Neural progenitor cell (in vitro differentiated cells): ENCODE data around the gene VWF. TPM values are rescaled to one million over a fixed set of nuclear protein-coding genes. Genes with fewer than 3 reads are reported as not detected.

Experiments
- DNase-seq: peaks from one replicate; pipeline ENCODE4 v3.0.0-alpha.2; 2016; ENCODE audit warnings: low spot score
- H2AFZ ChIP-seq: fragments of 200-600 bp; sonication (generic); replicated peaks from 2 replicates; pipeline ENCODE4 v1.6.1; 2016; ENCODE audit warnings: antibody characterized with exemption
- H3F3A ChIP-seq: fragments of 200-600 bp; sonication (generic); 2 replicates; pipeline ENCODE4 v1.6.1; 2016; ENCODE audit warnings: antibody characterized with exemption, low read depth
- H3K27ac ChIP-seq: fragments of 200-600 bp; sonication (generic); 2 replicates; pipeline ENCODE4 v1.5.1; 2016; ENCODE audit warnings: mild to moderate bottlenecking
- H3K27me3 ChIP-seq: fragments of 200-600 bp; sonication (generic); 2 replicates; pipeline ENCODE4 v1.6.1; 2016; ENCODE audit warnings: mild to moderate bottlenecking, moderate library complexity
- H3K36me3 ChIP-seq: fragments of 200-600 bp; sonication (generic); 2 replicates; pipeline ENCODE4 v1.5.1; 2016
- H3K4me1 ChIP-seq: fragments of 200-600 bp; sonication (generic); 2 replicates; pipeline ENCODE4 v1.6.1; 2016; ENCODE audit warnings: mixed run types
- H3K4me2 ChIP-seq: fragments of 200-600 bp; sonication (generic); 2 replicates; pipeline ENCODE4 v1.6.1; 2016
- H3K4me3 ChIP-seq: fragments of 200-600 bp; sonication (generic); 2 replicates; pipeline ENCODE4 v1.5.1; 2016
- H3K79me2 ChIP-seq: fragments of 200-600 bp; sonication (generic); 2 replicates; pipeline ENCODE4 v1.6.1; 2016; ENCODE audit warnings: low read depth
- H3K9ac ChIP-seq: fragments of 200-600 bp; sonication (generic); 2 replicates; pipeline ENCODE4 v1.6.1; 2016
- H3K9me3 ChIP-seq: fragments of 200-600 bp; sonication (generic); 2 replicates; pipeline ENCODE4 v1.5.1; 2016; ENCODE audit warnings: low read depth
- H4K20me1 ChIP-seq: fragments of 200-600 bp; sonication (generic); 2 replicates; pipeline ENCODE4 v1.6.1; 2016; ENCODE audit warnings: low read depth
- H3K27ac Mint-ChIP-seq: 3 replicates; pipeline ENCODE4 v1.8.0; 2021; ENCODE audit warnings: mixed read lengths
- H3K27me3 Mint-ChIP-seq: 2 replicates; pipeline ENCODE4 v1.8.0; 2022; ENCODE audit warnings: low read depth, mild to moderate bottlenecking, inconsistent platforms, moderate library complexity, mixed read lengths; ENCODE audit not compliant: insufficient read depth
- H3K36me3 Mint-ChIP-seq: 3 replicates; pipeline ENCODE4 v1.8.0; 2021; ENCODE audit warnings: mixed read lengths
- H3K4me1 Mint-ChIP-seq: 3 replicates; pipeline ENCODE4 v1.8.0; 2021; ENCODE audit warnings: mixed read lengths
- H3K4me3 Mint-ChIP-seq: 3 replicates; pipeline ENCODE4 v1.8.0; 2021; ENCODE audit warnings: mild to moderate bottlenecking, moderate library complexity, mixed read lengths
- H3K9me3 Mint-ChIP-seq: 3 replicates; pipeline ENCODE4 v1.8.0; 2020; ENCODE audit warnings: mixed read lengths
- EZH2 ChIP-seq: fragments of 200-600 bp; sonication (generic); IDR thresholded peaks from 2 replicates; pipeline ENCODE4 v1.6.1; 2017; ENCODE audit warnings: antibody characterized with exemption, mild to moderate bottlenecking, moderate library complexity
- EZH2phosphoT487 ChIP-seq: fragments of 200-600 bp; sonication (generic); IDR thresholded peaks from 2 replicates; pipeline ENCODE4 v1.6.1; 2017; ENCODE audit warnings: antibody characterized with exemption
- total RNA-seq: library from RNA; depleted of rRNA; stranded (reverse); fragments of >200 nt; gene quantifications from 2 replicates; pipeline ENCODE4 v1.2.3, GENCODE V29; 2015; ENCODE audit warnings: low replicate concordance
- TF ChIP-seq, protein P1 (sequence below): fragments of 200-600 bp; sonication (generic); IDR thresholded peaks from 2 replicates; pipeline ENCODE4 v1.5.1; 2017; ENCODE audit warnings: antibody characterized with exemption, mild to moderate bottlenecking

VWF gene
- total RNA-seq, 1 donor from 2014 or later: 8.0 TPM

DNA sequence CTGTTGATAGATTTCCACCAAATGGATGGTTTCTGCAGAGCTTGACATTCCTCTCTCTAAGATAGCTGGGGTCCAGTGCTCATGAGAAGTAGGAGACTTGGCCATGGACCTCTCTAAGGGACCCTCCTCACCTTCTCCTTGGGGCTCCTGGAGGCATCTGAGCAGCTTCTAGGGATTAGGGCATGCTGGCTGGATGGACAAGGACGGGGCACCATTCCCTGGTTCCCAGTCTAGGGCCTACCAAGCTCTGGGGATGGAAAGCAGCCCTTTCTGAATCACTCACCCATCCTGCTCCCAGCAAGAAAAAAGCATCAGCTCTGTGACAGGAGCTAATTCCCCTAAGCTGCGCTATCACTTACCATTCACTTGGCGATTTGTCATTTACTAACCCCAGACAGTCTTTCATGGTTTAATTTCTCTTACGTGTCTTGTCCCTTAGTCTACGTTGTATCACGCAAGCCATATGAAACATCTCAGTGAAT, 39.5 kb downstream of the VWF start:
- H3K4me3 ChIP-seq: peak overlapping the region; percentile 13
- Mint-ChIP-seq H3K9me3 (no peaks in the 10 kb centered on the region), H3K36me3 (no peaks in the 10 kb centered on the region), H3K27ac (peak overlapping the region; percentile 98), H3K4me1 (peaks cover 58% of the 10 kb centered on the region), H3K4me3 (no peak overlapping the region), H3K27me3 (peaks cover 3% of the 10 kb centered on the region)
- H3K4me2 ChIP-seq: peak overlapping the region; percentile 70
- no peaks in the 10 kb centered on the region for H3K27me3 ChIP-seq
- H3K36me3 ChIP-seq: no peaks in the 10 kb centered on the region
- no peak overlapping the region for H2AFZ ChIP-seq
- H4K20me1 ChIP-seq: no peaks in the 10 kb centered on the region
- no peak for TF ChIP-seq EZH2
- TF ChIP-seq, protein P1, sequence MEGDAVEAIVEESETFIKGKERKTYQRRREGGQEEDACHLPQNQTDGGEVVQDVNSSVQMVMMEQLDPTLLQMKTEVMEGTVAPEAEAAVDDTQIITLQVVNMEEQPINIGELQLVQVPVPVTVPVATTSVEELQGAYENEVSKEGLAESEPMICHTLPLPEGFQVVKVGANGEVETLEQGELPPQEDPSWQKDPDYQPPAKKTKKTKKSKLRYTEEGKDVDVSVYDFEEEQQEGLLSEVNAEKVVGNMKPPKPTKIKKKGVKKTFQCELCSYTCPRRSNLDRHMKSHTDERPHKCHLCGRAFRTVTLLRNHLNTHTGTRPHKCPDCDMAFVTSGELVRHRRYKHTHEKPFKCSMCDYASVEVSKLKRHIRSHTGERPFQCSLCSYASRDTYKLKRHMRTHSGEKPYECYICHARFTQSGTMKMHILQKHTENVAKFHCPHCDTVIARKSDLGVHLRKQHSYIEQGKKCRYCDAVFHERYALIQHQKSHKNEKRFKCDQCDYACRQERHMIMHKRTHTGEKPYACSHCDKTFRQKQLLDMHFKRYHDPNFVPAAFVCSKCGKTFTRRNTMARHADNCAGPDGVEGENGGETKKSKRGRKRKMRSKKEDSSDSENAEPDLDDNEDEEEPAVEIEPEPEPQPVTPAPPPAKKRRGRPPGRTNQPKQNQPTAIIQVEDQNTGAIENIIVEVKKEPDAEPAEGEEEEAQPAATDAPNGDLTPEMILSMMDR: no peak
- no peak for TF ChIP-seq EZH2phosphoT487
- peak overlapping the region; percentile 73 for H3K27ac ChIP-seq
- peaks cover 37% of the 10 kb centered on the region for H3K4me1 ChIP-seq
- no peak overlapping the region for H3K9ac ChIP-seq
- H3K9me3 ChIP-seq: no peaks in the 10 kb centered on the region
- DNase-seq: peak; percentile 32
- H3F3A ChIP-seq: peaks cover 34% of the 10 kb centered on the region
- H3K79me2 ChIP-seq: no peaks in the 10 kb centered on the region

DNA sequence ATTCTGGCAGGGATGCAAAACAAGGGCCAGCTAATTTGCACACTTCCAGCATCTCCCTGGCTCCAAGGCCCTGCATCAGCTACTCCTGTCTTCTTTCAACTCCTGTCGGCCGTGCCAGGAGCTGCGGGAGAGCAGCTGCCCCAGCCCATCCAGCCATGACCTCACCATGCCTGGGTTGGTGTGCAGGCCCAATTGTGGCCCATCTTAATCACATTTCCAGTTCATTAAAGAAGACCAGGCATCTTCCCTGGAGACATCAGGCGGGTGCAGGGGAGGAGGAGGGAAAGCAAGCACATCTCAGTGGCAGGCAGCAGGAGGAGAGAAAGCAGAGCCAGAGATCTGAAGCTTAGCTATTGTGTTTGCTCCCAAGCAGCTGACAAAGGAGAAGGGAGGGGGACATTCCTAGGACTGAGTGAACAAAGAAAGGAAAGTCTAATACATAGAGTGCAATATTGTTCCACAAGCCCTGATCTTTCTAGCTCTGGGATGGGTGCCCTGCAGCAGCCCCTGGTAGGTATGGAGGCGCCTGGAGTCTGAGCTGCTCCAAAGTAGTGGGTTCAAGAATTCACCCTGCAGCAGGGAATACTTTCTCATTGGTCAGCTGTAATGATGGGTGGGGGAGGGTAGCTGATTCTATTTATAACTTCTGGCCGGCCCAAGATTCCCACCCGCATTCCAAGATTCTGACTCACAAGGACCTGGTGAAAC, 40.1 kb downstream of the VWF start:
- no peaks in the 10 kb centered on the region for H3K27me3 ChIP-seq
- H3F3A ChIP-seq: peaks cover 31% of the 10 kb centered on the region
- Mint-ChIP-seq H3K36me3 (no peaks in the 10 kb centered on the region), H3K4me1 (peaks cover 54% of the 10 kb centered on the region), H3K27ac (peak overlapping the region; percentile 98), H3K9me3 (no peaks in the 10 kb centered on the region), H3K4me3 (peak overlapping the region; percentile 7), H3K27me3 (peaks cover 3% of the 10 kb centered on the region)
- DNase-seq: peak; percentile 91
- no peaks in the 10 kb centered on the region for H3K79me2 ChIP-seq
- TF ChIP-seq, protein P1: no peak
- TF ChIP-seq EZH2phosphoT487: no peak
- no peak for TF ChIP-seq EZH2
- H3K9me3 ChIP-seq: no peaks in the 10 kb centered on the region
- H3K9ac ChIP-seq: no peak overlapping the region
- peaks cover 34% of the 10 kb centered on the region for H3K4me1 ChIP-seq
- H2AFZ ChIP-seq: no peak overlapping the region
- H3K36me3 ChIP-seq: no peaks in the 10 kb centered on the region
- peak overlapping the region; percentile 70 for H3K4me2 ChIP-seq
- no peaks in the 10 kb centered on the region for H4K20me1 ChIP-seq
- peak overlapping the region; percentile 14 for H3K4me3 ChIP-seq
- H3K27ac ChIP-seq: peak overlapping the region; percentile 80

DNA sequence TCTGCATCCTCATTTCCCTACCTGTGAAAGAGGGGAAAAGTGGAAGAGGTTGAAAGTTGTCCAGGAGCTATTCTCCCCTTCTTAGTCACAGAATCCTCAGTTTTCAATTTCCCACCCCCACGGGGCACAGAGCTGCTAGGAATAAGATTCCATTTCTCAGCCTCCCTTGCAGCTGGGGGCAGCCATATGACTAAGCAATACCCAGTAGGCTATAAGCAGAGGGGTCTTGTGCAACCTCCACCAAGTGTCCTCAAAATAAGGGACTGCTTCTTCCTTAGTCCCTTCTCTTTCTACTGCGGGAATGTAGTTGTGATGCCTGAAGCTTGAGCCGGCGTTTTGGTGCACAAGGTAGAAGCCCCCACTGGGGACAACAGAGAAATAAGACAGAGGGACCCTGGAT, 40.9 kb downstream of the VWF start:
- H3K9me3 ChIP-seq: no peaks in the 10 kb centered on the region
- peaks cover 47% of the 10 kb centered on the region for H3K4me1 Mint-ChIP-seq
- H3K36me3 ChIP-seq: no peaks in the 10 kb centered on the region
- no peak overlapping the region for H2AFZ ChIP-seq
- H3K4me1 ChIP-seq: peaks cover 26% of the 10 kb centered on the region
- H3K9me3 Mint-ChIP-seq: no peaks in the 10 kb centered on the region
- peaks cover 27% of the 10 kb centered on the region for H3F3A ChIP-seq
- H3K27ac ChIP-seq: no peak overlapping the region
- peak overlapping the region; percentile 70 for H3K4me2 ChIP-seq
- TF ChIP-seq EZH2phosphoT487 (no peak), EZH2 (no peak)
- TF ChIP-seq, protein P1: no peak
- no peak overlapping the region for H3K4me3 ChIP-seq
- peak overlapping the region; percentile 98 for H3K27ac Mint-ChIP-seq
- H3K9ac ChIP-seq: no peak overlapping the region
- H3K79me2 ChIP-seq: no peaks in the 10 kb centered on the region
- no peaks in the 10 kb centered on the region for H3K36me3 Mint-ChIP-seq
- H3K4me3 Mint-ChIP-seq: peak overlapping the region; percentile 7
- DNase-seq: no peak
- peaks cover 6% of the 10 kb centered on the region for H3K27me3 Mint-ChIP-seq
- H3K27me3 ChIP-seq: no peaks in the 10 kb centered on the region
- H4K20me1 ChIP-seq: no peaks in the 10 kb centered on the region
